A549 (cell line): Measurements from ENCODE around the gene CYGB. TPM values are rescaled to one million over a fixed set of nuclear protein-coding genes. Genes with fewer than 3 reads are reported as not detected.
A peak's percentile ranks its signal among the peaks of the same experiment; 100 is the strongest.

ENCODE experiments used
- ATAC-seq, 2 experiments: fragments of 200-7000 bp in 1 of 2; fragments of >200 bp in 1 of 2; cut with Nextera tagmentation in 1 of 2; cut with Tn5 transposase in 1 of 2; 3 replicates each; pipeline versions ENCODE4 v1.8.0 to v1.9.1; 2018 to 2020; ENCODE audit warnings: mild to moderate bottlenecking in 1 of 2, moderate library complexity in 1 of 2
- CTCF ChIA-PET: fragments of 300-600 bp; sonication (Branson Sonifier 250); formaldehyde crosslinking; extraction: SDS; loops from one replicate; lab custom pipeline; 2021; ENCODE audit warnings: antibody characterized with exemption, inconsistent platforms; lab: Yijun Ruan, JAX
- POLR2A ChIA-PET: fragments of 350-600 bp; formaldehyde crosslinking; extraction: SDS; loops from one replicate; lab custom pipeline; 2021; ENCODE audit warnings: antibody characterized with exemption, inconsistent platforms; lab: Yijun Ruan, JAX
- DNase-seq, 2 experiments: peaks; one replicate each; pipeline versions ENCODE4 v3.0.0 to v3.0.0-alpha.2; 2011 to 2016; ENCODE audit warnings: low read depth in 1 of 2, low spot score in 1 of 2
- FAIRE-seq: peaks from 2 replicates; lab custom pipeline; 2011; peaks lifted over from hg19 to GRCh38; lab: Jason Lieb, UNC
- H3K27ac ChIP-seq, 2 experiments: fragments of >200 bp; sonication (Bioruptor Twin); formaldehyde crosslinking; 3 replicates each; pipeline ENCODE4 v1.5.1; 2016 to 2017
- H3K4me1 ChIP-seq: fragments of >200 bp; sonication (Bioruptor Twin); formaldehyde crosslinking; 3 replicates; pipeline ENCODE4 v1.6.1; 2016
- H3K4me2 ChIP-seq: fragments of >200 bp; sonication (Bioruptor Twin); formaldehyde crosslinking; 3 replicates; pipeline ENCODE4 v1.6.1; 2016
- H3K4me3 ChIP-seq: fragments of >200 bp; sonication (Bioruptor Twin); formaldehyde crosslinking; 3 replicates; pipeline ENCODE4 v1.5.1; 2016
- H3K9me3 ChIP-seq: fragments of >200 bp; sonication (Bioruptor Twin); formaldehyde crosslinking; 3 replicates; pipeline ENCODE4 v1.6.1; 2016
- CHD4 ChIP-seq: fragments of 200-600 bp; sonication (generic); IDR thresholded peaks from 2 replicates; pipeline ENCODE4 v1.6.1; 2016; ENCODE audit warnings: antibody characterized with exemption, mild to moderate bottlenecking, borderline replicate concordance
- E2F6 ChIP-seq: IDR thresholded peaks from 2 replicates; pipeline ENCODE4 v1.6.1; 2012; ENCODE audit warnings: low read depth, borderline replicate concordance
- ESRRA ChIP-seq: fragments of 150-350 bp; IDR thresholded peaks from 2 replicates; pipeline ENCODE4 v1.6.1; 2014; ENCODE audit warnings: mild to moderate bottlenecking, low read length, borderline replicate concordance
- JUN ChIP-seq, 2 experiments: fragments of >200 bp; sonication (Bioruptor Twin); formaldehyde crosslinking; IDR thresholded peaks; 2 replicates in 1 of 2; 3 replicates in 1 of 2; pipeline ENCODE4 v1.6.1; 2016 to 2017
- MAX ChIP-seq: IDR thresholded peaks from 2 replicates; pipeline ENCODE4 v1.6.1; 2012
- MAZ ChIP-seq: fragments of 150-350 bp; IDR thresholded peaks from 2 replicates; pipeline ENCODE4 v1.6.1; 2014; ENCODE audit warnings: antibody characterized with exemption, low read depth, low read length, borderline replicate concordance
- MYC ChIP-seq: IDR thresholded peaks from 2 replicates; pipeline ENCODE4 v1.6.1; 2012; ENCODE audit warnings: mild to moderate bottlenecking, inconsistent platforms, low read length, improper control_type of control experiment, borderline replicate concordance
- NR3C1 ChIP-seq: fragments of >200 bp; sonication (Bioruptor Twin); formaldehyde crosslinking; IDR thresholded peaks from 3 replicates; pipeline ENCODE4 v1.6.1; 2017
- PHF8 ChIP-seq: fragments of 200-600 bp; sonication (generic); IDR thresholded peaks from 2 replicates; pipeline ENCODE4 v1.6.1; 2016; ENCODE audit warnings: low read depth, mild to moderate bottlenecking, antibody characterized with exemption, moderate library complexity, borderline replicate concordance
- POLR2A ChIP-seq: IDR thresholded peaks from 2 replicates; pipeline ENCODE4 v1.6.1; 2012; ENCODE audit warnings: mild to moderate bottlenecking, low read length
- RFX5 ChIP-seq: fragments of 450-650 bp; IDR thresholded peaks from 2 replicates; pipeline ENCODE4 v1.7.1; 2014; ENCODE audit warnings: antibody characterized with exemption, mild to moderate bottlenecking, moderate library complexity
- SREBF2 ChIP-seq: fragments of 450-650 bp; IDR thresholded peaks from 2 replicates; pipeline ENCODE4 v1.6.1; 2014; ENCODE audit warnings: mild to moderate bottlenecking, moderate library complexity
- TFCP2L1 ChIP-seq: fragments of 250-450 bp; sonication (Bioruptor Pico); IDR thresholded peaks from 2 replicates; pipeline ENCODE4 v1.5.0; 2021; ENCODE audit warnings: mild to moderate bottlenecking
- TP53 ChIP-seq: fragments of 250-450 bp; sonication (Bioruptor Pico); IDR thresholded peaks from 2 replicates; pipeline ENCODE4 v1.5.0; 2021; ENCODE audit warnings: mild to moderate bottlenecking, moderate library complexity
- ZC3H11A ChIP-seq: fragments of 450-650 bp; IDR thresholded peaks from 2 replicates; pipeline ENCODE4 v1.6.1; 2014; ENCODE audit warnings: antibody characterized with exemption, mild to moderate bottlenecking
- ZNF302 ChIP-seq: fragments of 250-450 bp; sonication (Bioruptor Pico); IDR thresholded peaks from 2 replicates; pipeline ENCODE4 v1.9.0; 2021; ENCODE audit warnings: inconsistent platforms, mild to moderate bottlenecking, moderate library complexity
- ZSCAN20 ChIP-seq: fragments of 250-450 bp; sonication (Bioruptor Pico); IDR thresholded peaks from 2 replicates; pipeline ENCODE4 v1.8.0; 2022; ENCODE audit warnings: mild to moderate bottlenecking, moderate library complexity
- WGBS: methylation state at CpG from one replicate; pipeline ENCODE4 v1.1.6; 2017; ENCODE audit errors: missing lambda C conversion rate; 5-methylcytosine and 5-hydroxymethylcytosine counted together
- polyA plus RNA-seq, 4 experiments: library from polyadenylated mRNA; depleted of rRNA in 3 of 4; stranded (reverse); fragments of >200 nt; fragmentation: RNase III in 1 of 4; extraction: RNeasy Plus Mini Kit Qiagen cat#74134 plus additional on column Dnase treatment in 1 of 4; gene quantifications; 2 replicates in 3 of 4; 3 replicates in 1 of 4; pipeline ENCODE4 v1.2.3, GENCODE V29; 2011 to 2017
- TF ChIP-seq, protein P1 (sequence below): fragments of >200 bp; sonication (Bioruptor Twin); formaldehyde crosslinking; IDR thresholded peaks from 2 replicates; pipeline ENCODE4 v1.6.1; 2016
- TF ChIP-seq, protein P2 (sequence below): fragments of >200 bp; sonication (Bioruptor Twin); formaldehyde crosslinking; IDR thresholded peaks from 3 replicates; pipeline ENCODE4 v1.6.1; 2016

The CYGB gene
- polyA plus RNA-seq, 2 of the 4 experiments (the other 2 are of a cell fraction) = 1.1 TPM

DNA sequence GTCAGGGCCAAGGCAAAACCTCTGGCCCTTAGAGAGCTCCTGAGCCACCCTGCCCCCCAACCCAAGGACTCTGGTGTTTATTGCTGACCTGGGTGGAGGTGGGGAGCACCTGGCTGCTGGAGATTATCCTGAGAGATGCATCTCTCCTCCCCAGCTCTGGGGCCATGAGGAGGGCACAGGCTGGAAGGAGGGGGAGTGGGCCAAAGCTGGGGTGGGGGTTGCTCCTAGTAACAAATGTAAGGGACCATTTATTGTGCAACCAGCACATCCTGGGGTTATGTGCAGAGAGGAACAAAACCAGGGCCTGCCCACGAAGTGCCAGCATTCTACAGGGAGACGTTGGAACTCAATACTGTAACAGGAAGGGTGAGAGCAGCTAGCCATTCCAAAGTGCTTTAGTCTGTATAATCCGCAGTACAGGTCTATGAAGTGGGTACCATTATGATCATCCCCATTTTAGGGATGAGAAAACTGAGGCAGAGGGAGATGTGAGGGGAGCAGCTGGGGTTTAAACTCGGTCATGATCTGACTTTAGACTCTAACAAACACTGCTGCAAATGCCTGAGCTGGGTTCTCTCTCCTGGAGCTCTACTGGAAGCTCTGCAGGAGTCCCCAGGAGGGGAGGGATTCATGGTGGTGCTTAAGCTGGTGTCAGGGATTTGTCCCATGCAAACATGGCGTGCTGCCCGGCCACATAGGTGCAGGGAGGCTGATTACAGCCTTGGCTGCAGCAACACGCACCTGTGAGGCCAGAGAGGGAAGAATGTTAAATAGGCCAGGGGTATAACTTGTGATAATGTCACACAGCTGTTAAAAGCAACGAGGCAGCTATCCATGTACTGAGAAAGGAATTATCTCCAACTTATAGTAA, 34.9 kb downstream of the CYGB start:
- Histone ChIP-seq H3K27ac (peak overlapping the region; percentile 83 to 96; a peak in 5 of 6 replicates), H3K4me3 (no peak overlapping the region), H3K4me1 (peaks cover 39% of the 10 kb centered on the region), H3K9me3 (no peaks in the 10 kb centered on the region), H3K4me2 (no peak overlapping the region; the same call in 2 of the 3 replicates)
- 70% methylated on average over 8 of the region's 8 CpGs for WGBS
- ChIA-PET CTCF (interaction anchor here (0.6 to 64.5 kb wide), 21 partner anchors 8 to 584 kb away, joined by 3 to 1994 read pairs (median 4); partner anchors contain the start of genes AANAT, ST6GALNAC2 and UBE2O), POLR2A (no interaction called here)
- no peak for TF ChIP-seq E2F6
- no peak for TF ChIP-seq ZC3H11A
- TF ChIP-seq CHD4 = 0 out of 2 replicates have a peak, but pooled peaks have one; percentile 43
- DNase-seq (no peak), FAIRE-seq (no peak), ATAC-seq (no peak)

- DNase-seq (no peak), ATAC-seq (no peak), FAIRE-seq (no peak)
- Histone ChIP-seq H3K4me3 (peak overlapping the region; percentile 81; the same call in 2 of the 3 replicates), H3K9me3 (no peaks in the 10 kb centered on the region), H3K4me1 (peaks cover 45% of the 10 kb centered on the region), H3K27ac (peak overlapping the region; percentile 83 to 96), H3K4me2 (peak overlapping the region; percentile 91)
- CTCF ChIA-PET = interaction anchor here (0.6 to 64.5 kb wide), 14 partner anchors 7 to 198 kb away, joined by 3 to 1994 read pairs (median 4); partner anchors contain the start of genes AANAT and UBE2O
- POLR2A ChIA-PET = interaction anchor here (0.6 kb wide), 1 partner anchor 128 kb away, joined by 3 read pairs; no protein-coding TSS in a partner anchor
- TF ChIP-seq MAX (no peak), ESRRA (no peak), NR3C1 (no peak), TFCP2L1 (no peak), ZSCAN20 (CRISPR knock-in tag) (no peak)
- TF ChIP-seq, protein P1, sequence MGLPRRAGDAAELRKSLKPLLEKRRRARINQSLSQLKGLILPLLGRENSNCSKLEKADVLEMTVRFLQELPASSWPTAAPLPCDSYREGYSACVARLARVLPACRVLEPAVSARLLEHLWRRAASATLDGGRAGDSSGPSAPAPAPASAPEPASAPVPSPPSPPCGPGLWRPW = no peak
- WGBS = 81% methylated on average over 10 of the region's 11 CpGs
Observed at GRCh38 chr17:76501827-76502307, 35.6 kb downstream of the CYGB start.

- Histone ChIP-seq H3K4me1 (peaks cover 41% of the 10 kb centered on the region), H3K4me2 (peak within 1 kb of the TSS; percentile 91), H3K4me3 (peak within 1 kb of the TSS; percentile 81), H3K9me3 (no peaks in the 10 kb centered on the region), H3K27ac (peak within 1 kb of the TSS; percentile 83 to 96)
- DNase-seq = peak; percentile 87 to 97
- CTCF ChIA-PET = interaction anchor here (1.0 to 64.5 kb wide), 17 partner anchors 7 to 131 kb away, joined by 3 to 1994 read pairs (median 5); partner anchors contain the start of genes AANAT and UBE2O
- ATAC-seq = peak; percentile 73 to 81
- POLR2A ChIA-PET = interaction anchor here (0.6 kb wide), 1 partner anchor 128 kb away, joined by 3 read pairs; no protein-coding TSS in a partner anchor
- FAIRE-seq = no peak
- TF ChIP-seq SREBF2 (no peak), POLR2A (peak; percentile 82), TP53 (0 out of 2 replicates have a peak, but pooled peaks have one; percentile 45), MYC (peak; percentile 22; the same call in 1 of the 2 replicates), ZNF302 (no peak), JUN (IDR thresholded peaks at IDR 0.05) (peak; percentile 38 to 91; a peak in 3 of 5 replicates), MAZ (0 out of 2 replicates have a peak, but pooled peaks have one; percentile 18), RFX5 (no peak), PHF8 (peak; percentile 60; the same call in 1 of the 2 replicates), MAX (peak; percentile 89)
- TF ChIP-seq, protein P2, sequence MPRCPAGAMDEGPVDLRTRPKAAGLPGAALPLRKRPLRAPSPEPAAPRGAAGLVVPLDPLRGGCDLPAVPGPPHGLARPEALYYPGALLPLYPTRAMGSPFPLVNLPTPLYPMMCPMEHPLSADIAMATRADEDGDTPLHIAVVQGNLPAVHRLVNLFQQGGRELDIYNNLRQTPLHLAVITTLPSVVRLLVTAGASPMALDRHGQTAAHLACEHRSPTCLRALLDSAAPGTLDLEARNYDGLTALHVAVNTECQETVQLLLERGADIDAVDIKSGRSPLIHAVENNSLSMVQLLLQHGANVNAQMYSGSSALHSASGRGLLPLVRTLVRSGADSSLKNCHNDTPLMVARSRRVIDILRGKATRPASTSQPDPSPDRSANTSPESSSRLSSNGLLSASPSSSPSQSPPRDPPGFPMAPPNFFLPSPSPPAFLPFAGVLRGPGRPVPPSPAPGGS = peak; percentile 91
- 3% methylated on average over 60 of the region's 72 CpGs for WGBS
Observed at GRCh38 chr17:76501018-76501826, 36.3 kb downstream of the CYGB start, which contains the start of gene RHBDF2. Gene RHBDF2, minus strand, starts transcription at chr17:76501423. Its CDS starts 19,899 bp downstream, at chr17:76481524.
